HG02938 (cell line): ENCODE results near the gene PAIP2.
A peak's percentile ranks its signal among the peaks of the same experiment; 100 is the strongest.
"Not testable (repeated sequence)": the region's sequence is repeated elsewhere in the genome, so short reads cannot be mapped to it uniquely, and the experiment has no call there.

Experiments used
- ATAC-seq: cut with Tn5 transposase; IDR thresholded peaks from one replicate; pipeline ENCODE4 v1.9.1; 2021; ENCODE audit warnings: mild to moderate bottlenecking, moderate library complexity; ENCODE audit not compliant: unreplicated experiment

PAIP2 gene

DNA sequence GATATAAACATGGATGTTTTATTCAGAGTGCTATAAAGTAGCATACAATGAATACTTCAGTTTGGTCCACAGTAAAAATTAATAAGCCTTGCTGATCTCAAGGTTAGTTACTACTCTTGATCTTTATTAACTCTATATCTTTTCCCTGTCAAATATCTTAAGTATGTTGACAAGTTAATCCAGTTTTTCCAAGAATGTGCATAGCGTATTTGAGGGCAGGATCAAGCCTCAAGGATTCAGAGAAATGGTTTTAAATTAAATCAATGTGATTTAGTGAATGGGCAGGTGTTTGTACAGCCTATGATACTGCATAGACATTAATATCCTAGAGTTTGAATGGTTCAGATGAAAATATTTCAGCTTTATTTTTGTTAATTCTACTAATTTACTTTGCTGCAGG lies 27.4 kb upstream of the PAIP2 start:
- no peak for ATAC-seq

DNA sequence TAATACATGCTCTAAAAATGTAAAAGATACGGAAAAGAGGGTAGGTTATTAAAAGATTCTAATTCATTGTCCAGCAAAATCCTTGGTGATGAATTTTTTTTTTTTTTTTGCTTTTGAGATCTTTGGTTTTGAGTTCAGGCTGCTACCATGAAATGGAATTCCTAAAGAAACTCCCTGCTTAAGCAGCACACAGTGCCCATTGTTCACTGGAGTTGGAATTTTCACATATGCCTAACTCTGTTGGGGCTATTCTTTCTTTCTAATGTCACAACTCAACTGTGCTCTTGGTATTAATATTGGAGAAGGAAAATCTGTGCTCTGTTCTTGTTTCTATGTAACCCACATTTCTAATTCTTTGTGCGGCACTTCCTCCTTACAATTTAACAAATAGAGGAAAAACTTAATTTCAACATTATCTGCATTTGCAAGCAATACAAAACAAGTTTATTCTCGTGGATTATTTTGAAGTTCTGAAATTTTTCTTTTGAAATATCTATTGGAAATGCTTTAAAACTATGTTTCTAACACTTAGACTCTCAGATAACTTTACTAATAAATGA lies 26.5 kb upstream of the PAIP2 start:
- no peak for ATAC-seq

DNA sequence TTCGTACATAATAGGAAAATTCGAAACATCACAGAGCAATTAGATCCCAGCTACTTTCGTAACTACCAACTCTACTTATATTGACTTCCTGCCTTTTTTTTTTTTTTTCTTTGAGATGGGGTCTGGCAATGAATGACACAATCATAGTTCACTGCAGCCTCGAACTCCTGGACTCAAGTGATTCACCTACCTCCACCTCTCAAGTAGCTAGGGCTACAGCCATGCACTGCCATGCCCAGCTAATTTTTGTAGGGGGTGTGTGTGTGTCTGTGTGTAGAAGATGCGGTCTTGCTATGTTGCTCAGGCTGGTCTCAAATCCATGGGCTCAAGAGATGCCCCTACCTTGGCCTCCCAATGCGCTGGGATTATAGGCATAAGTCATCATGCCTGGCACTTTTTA lies 5.8 kb upstream of the PAIP2 start:
- no peak for ATAC-seq

DNA sequence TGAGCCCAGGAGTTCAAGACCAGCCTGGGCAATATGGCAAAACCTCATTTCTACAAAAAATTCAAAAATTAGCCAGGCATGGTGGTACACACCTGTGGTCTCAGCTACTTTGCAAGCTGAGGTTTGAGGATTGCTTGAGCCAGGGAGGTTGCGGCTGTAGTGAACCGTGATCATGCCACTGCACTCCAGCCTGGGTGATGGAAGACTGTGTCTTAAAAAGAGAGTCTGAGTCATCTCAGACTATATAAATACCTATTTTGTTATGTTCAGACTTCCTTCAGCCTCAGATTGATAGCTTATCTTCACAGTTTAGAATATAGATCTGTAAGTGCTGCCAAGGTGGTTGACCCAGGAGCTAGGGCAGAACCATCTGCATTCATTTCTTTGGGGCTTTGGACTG lies 1.6 kb upstream of the PAIP2 start:
- ATAC-seq: no peak

DNA sequence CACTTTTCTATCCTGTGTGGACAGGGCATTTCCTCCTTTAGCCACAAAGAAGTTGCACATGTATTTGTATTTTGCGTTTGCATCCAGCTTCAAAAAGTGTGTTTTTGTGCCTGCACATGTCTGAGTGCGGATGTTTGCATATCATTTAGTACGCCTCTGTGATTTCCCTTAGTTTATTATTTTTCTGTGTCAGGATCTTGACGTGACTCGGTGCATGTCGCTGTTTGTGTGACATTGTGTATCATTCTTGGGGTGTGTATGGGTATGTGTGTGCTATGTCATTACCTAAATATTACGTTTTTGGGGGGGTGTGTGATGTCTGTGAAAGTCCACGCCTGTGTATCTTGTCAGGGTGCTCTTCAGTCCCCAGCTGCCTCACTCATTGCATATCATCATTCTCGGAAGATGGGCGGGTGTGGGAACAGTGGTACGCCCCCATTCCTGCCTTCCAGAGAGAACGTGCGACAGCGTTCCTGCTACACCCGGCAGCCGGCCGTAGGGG lies 416 bp upstream of the PAIP2 start:
- ATAC-seq: peak; percentile 25

DNA sequence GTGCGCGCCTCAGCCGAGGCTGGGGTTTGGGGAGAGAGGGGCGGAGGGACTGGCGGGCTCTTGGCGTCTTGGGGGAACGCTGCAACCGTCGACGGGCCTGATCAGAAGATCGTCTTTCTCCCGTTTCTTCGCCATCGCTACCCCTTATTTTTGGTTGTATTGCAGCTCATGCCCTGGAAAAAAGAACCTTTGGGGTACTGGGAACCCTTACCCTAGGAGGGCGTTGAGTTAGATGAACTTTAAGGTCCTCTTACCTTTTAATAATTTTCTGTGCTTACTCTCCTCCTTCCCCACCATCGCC lies 719 bp downstream of the PAIP2 start:
- ATAC-seq: peak; percentile 44

DNA sequence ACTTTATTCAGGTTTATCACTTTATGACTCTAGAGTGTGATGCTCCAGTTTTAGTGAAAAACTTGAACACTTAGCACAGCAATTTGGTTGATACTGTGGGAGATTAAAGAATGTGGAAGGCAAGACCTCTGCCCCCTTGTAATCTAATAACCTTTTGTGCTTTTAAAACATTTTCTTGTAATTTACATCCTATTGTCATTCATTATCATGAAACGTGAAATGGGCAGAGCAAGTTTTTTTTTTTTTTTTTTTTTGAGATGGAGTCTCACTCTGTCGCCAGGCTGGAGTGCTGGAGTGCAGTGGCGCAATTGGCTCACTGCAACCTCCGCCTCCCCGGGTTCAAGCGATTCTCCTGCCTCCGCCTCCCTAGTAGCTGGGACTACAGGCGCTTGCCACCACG lies 1.8 kb downstream of the PAIP2 start:
- no peak for ATAC-seq

DNA sequence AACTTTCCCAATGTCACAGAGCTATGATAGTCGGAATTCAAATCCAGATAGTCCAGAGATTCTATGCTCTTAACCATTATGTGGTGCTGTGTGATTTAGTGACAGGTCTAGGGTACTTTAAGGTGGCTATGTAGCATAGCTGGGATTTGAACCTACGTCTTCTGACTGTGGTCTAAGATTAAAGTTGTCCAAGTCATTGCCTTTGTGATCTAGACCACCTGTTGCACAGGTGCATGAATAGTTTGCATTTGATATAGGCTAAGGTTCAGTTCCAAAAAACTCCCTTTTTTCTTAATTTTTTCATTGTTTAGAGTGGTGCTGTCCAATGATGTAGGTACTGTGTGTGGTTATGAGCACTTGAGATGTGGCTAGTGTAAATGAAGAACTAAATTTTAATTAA lies 2.5 kb downstream of the PAIP2 start:
- no peak for ATAC-seq

DNA sequence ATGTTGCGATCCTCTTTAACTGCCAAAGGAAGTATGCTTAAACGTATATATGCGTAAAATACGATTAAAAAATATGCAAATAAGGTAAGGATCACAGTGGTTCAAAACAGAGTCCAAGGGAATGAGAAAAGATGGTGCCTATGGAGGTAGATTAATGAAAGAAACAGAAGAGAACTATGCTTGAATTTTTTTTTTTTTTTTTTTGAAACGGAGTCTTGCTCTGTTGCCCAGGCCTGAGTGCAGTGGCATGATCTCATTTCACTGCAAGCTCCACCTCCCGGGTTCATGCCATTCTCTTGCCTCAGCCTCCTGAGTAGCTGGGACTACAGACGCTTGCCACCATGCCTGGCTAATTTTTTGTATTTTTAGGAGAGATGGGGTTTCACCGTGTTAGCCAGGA lies 3.8 kb downstream of the PAIP2 start:
- ATAC-seq: not testable (repeated sequence)

DNA sequence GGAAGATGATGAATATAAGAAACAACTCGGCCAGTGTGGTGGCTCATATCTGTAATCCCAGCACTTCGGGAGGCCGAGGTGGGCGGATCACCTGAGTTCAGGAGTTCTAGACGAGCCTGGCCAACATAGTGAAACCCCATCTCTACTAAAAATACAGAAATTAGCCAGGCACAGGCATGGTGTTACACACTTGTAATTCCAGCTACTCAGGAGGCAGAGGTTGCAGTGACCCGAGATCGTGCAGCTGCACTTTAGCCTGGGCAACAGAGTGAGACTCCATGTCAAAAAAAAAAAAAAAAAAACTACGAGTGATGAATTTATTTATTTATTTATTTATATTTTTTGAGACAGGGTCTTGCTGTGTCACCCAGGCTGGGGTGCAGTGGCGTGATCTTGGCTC lies 6.2 kb downstream of the PAIP2 start:
- ATAC-seq: not testable (repeated sequence)

DNA sequence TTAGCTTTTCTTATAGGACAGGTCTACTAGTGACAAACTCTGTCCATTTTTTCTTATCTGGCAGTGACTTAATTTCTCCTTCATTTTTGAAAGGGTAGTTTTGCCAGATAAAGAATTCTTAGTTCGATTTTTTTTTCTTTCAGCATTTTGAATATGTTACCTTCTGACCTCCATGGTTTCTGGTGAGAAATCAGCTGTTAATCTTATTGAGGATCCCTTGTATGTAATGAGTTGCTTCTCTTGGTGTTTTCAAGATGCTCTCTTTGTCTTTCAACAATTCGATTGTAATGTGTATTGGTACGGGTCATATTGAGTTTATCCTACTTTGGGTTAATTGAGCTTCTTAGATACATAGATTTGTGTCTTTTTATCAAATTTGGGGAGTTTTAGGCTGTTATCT lies 12.5 kb downstream of the PAIP2 start:
- no peak for ATAC-seq

DNA sequence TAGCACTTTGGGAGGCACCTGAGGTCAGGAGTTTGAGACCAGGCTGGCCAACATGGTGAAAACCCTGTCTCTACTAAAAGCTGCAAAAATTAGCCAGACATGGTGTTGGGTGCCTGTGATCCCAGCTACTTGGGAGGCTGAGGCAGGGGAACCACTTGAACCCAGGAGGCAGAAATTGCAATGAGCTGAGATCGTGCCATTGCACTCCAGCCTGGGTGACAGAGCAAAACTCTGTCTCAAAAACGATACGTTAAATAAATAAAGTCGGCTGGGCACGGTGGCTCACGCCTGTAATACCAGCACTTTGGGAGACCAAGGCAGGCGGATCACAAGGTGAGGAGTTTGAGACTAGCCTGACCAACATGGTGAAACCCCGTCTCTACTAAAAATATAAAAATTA lies 14.2 kb downstream of the PAIP2 start:
- ATAC-seq: not testable (repeated sequence)

DNA sequence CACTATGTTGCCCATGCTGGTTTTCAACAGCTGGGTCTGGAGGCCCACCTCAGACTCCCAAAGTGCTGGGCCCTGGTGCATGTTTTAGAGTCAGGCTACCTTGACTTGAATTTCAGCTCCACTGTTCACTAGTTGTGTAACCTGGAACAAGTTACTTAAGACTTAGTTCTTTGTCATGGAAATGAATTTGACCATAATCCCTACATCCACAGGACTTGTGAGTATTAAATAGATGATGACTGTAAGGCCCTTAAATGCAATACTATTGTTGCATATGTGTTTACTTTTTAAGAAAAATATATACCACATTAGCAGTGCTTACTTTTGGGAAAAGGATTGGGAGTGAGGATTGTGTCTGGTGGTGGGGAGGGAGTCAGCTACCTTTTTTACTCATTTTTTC lies 16.4 kb downstream of the PAIP2 start:
- no peak for ATAC-seq

DNA sequence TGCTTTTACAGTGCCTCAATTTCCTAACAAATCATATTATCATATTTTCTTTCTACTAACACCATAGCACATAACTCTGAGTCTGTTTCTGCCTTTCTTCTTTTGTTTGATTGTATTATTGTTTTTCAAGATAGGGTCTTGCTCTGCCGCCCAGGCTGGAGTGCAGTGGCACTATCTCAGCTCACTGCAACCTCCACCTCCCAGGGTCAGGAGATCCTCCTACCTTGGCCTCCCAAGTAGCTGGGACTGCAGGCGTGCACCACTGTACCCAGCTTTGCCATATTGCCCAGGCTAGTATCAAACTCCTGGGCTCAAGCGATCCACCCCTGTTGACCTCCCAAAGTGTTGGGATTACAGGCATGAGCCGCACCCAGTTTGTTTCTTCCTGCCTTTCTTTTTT lies 18.7 kb downstream of the PAIP2 start:
- no peak for ATAC-seq

DNA sequence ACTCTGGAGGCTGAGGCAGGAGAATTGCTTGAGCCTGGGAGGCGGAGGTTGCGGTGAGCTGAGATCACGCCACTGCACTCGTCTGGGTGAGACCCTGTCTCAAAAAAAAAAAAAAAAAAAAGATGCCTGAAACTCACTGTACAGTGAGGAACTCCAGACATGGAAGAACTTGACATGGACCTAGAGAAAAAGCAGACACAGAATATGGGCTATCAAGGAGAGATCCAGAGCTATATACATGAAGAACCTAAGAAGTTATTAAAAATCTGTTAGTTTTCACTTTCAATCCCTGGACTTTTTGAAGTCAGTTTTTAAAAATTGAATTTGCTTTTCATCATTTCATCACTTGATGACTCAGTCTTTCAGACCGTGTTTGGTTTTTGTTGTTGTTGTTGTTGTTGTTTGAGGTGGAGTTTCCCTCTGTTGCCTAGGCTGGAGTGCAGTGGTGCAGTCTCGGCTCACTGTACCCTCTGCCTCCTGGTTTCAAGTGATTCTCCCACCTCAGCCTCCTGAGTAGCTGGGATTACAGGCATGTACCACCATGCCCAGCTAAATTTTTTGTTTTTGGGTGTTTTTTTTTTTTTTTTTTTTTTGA lies 20.3 kb downstream of the PAIP2 start:
- ATAC-seq: no peak

DNA sequence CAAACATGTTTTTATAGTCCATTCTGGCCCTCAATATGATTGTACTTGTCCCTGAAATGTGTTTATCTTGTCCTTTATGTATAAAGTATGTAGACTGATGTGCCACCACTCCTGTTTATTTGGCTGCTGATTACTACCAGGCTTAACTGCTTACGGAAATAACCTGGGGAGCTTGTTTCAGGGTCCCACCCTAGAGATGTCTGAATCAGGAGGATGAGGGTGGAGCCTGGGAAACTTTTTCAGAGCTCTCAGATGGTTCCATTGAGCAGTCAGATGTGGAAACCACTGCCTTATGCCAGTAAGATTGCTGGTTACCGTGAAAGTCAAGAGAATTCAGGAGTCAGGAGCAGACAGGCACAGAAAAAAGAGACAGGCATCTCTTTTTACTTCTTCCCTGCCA lies 22.3 kb downstream of the PAIP2 start:
- ATAC-seq: no peak

DNA sequence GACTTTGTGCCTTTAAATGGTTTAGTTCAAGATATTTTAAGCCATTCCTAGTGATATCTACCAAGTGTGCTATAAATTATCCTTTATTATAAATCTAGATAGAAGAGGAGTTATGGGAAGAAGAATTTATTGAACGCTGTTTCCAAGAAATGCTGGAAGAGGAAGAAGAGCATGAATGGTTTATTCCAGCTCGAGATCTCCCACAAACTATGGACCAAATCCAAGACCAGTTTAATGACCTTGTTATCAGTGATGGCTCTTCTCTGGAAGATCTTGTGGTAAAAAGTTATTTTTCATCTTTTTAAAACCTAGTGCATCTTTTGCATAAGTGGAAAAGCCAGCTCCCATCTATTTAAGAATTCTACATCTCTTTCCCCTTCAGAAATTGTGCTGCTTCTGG lies 22.8 kb downstream of the PAIP2 start:
- no peak for ATAC-seq

DNA sequence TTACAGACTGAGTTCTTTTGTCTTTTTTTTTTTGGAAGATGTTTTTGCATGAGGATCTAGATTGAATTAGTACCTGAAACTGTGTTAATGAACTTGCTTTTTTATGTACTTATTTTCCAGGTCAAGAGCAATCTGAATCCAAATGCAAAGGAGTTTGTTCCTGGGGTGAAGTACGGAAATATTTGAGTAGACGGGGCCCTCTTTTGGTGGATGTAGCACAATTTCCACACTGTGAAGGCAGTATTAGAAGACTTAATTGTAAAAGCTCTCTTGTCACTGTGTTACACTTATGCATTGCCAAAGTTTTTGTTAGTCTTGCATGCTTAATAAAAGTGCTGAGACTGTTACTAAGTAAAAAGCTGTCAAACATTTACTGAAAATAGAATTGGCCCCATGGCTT lies 27.0 kb downstream of the PAIP2 start:
- ATAC-seq: no peak

DNA sequence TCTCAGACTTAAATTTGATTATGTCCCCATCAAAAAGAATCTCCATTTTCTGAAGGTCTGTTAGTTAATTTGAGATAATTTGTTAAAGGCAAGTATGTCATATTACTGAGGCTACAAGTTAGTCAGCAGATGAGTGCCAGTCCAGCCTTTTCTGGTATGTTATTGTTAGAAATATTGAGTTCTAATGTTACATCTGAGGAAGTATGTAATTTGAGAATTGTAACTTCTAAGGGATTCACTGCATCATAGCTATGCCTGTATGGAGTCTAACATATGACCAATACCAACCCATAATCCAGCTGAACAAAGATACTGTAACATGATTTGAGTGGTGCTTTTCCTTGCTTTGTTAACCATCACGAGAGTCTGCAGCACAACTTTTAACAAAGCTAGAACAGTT lies 27.5 kb downstream of the PAIP2 start:
- ATAC-seq: no peak

DNA sequence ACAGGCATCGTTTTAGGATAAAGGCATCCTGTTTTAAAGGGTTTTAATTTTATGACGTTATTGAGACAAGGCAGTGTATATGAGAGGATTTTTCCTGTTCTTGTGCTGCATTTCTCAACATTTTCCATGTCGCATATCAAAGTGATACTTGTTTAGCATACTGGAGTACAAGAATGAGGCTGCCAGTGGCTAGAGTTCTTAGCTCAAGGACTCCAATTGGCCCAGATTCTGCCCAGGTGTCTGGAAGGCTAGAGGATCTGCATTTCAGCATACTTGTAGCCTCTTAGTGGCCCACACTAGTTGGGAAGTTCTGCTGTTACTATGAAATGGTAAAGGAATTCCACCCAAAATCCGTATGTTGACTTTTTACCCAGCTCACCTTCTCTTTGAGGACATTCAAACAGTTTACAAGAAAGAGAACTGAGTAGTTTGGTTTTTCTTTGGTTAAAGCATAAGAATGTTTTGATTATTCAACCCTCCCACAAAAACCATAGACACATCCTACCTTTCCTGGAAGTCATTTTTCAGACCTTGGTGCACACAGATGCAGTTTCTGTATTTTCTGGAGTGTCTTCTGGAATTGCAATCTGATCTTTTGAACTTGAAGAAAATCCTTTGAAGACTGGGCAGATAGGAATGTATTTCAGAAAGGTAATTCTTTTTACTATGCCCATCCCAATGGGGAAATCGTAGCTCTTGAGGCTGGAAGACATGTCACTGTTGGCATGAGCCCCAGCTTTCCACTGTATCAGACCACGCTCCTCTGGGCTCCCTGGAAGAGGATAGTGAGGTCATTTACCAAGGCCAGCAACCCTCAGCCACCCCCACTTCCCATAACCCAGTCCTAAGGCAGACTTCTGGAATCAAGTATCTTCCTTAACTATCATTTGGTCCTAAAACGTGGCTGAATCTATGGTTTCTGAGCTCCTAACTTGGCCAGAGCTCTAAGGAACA lies 30.1 kb downstream of the PAIP2 start:
- no peak for ATAC-seq

DNA sequence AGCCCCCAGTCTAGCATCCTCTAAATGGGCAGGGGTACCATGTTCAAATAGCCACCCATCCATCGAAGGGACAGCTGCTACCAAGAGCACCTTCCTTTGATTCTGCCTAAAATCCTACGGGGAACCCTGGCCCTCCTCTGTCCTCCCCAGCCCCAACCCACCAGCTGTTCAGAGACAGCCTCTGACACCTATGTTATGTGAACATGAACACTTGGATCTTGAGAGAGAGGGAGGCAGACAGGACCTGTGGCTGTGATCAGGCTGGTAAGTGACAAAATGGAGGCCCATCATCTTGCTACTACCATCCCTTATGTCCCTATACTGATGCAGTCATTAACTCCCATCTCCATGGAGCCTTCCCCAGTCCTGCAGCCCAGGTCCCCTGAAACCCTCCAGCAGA lies 33.3 kb downstream of the PAIP2 start:
- ATAC-seq: no peak

DNA sequence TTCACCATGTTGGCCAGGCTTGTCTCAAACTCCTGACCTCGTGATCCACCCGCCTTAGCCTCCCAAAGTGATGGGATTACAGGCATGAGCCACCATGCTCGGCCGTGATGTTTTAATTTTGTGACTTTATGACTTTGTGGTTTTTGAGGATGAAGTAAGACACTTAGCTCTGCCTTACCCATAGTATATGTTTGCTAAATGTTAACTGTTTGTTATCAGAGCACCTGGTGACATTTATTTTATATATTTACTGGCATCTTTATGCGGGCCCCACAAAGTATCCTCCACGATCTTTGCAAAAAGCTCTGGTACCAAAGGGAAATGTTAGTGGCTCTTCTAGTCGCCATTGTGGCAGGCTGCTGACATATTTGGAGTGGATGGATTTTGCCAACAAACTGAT lies 34.7 kb downstream of the PAIP2 start:
- no peak for ATAC-seq
